Left renal cortex interstitium (tissue), 4 donors: ENCODE measurements around the gene PPP5C. TPM values are rescaled to one million over a fixed set of nuclear protein-coding genes. Genes with fewer than 3 reads are reported as not detected.
"Not testable (repeated sequence)": the region's sequence is repeated elsewhere in the genome, so short reads cannot be mapped to it uniquely, and the experiment has no call there.

Experiments
- DNase-seq, 4 donors: peaks; one replicate each; pipeline ENCODE4 v3.0.0-alpha.2; 2013; ENCODE audit warnings: low read depth in 4 of 4, low spot score in 2 of 4, missing footprints in 1 of 4
- polyA plus RNA-seq, 4 donors: library from polyadenylated mRNA; unstranded; fragments of 120-200 nt; gene quantifications; one replicate each; pipeline ENCODE4 v1.2.1, GENCODE V29; 2013; ENCODE audit not compliant: insufficient read length in 4 of 4

The PPP5C gene
- polyA plus RNA-seq, 4 donors = 92.2 to 116 (median 107) TPM

- DNase-seq = no peak
Measured at GRCh38 chr19:46357846-46358583, 11.1 kb downstream of the PPP5C start.

GRCh38 chr19:46361915-46362314, 15.0 kb downstream of the PPP5C start:
- DNase-seq = no peak

- no peak for DNase-seq
Measured at GRCh38 chr19:46364359-46364758, 17.5 kb downstream of the PPP5C start.

- no peak for DNase-seq
Measured at GRCh38 chr19:46365561-46365960, 18.7 kb downstream of the PPP5C start.

- no peak for DNase-seq
Measured at GRCh38 chr19:46366620-46367292, 19.9 kb downstream of the PPP5C start.

- peak in 1 of 4 donors; percentile 27 for DNase-seq
Measured at GRCh38 chr19:46367426-46367825, 20.5 kb downstream of the PPP5C start.

- no peak for DNase-seq
Measured at GRCh38 chr19:46368116-46368515, 21.2 kb downstream of the PPP5C start.

- no peak for DNase-seq
Measured at GRCh38 chr19:46369817-46370216, 22.9 kb downstream of the PPP5C start.

GRCh38 chr19:46371371-46371901, 24.5 kb downstream of the PPP5C start:
- DNase-seq = no peak

GRCh38 chr19:46372901-46373490, 26.1 kb downstream of the PPP5C start:
- DNase-seq = no peak

GRCh38 chr19:46373491-46374359, 26.8 kb downstream of the PPP5C start:
- no peak for DNase-seq

- no peak for DNase-seq
Measured at GRCh38 chr19:46374536-46375475, 27.9 kb downstream of the PPP5C start.

- DNase-seq = not testable (repeated sequence)
Measured at GRCh38 chr19:46375476-46376067, 28.7 kb downstream of the PPP5C start.

- DNase-seq = no peak
Measured at GRCh38 chr19:46376241-46377153, 29.6 kb downstream of the PPP5C start.

- no peak for DNase-seq
Measured at GRCh38 chr19:46378268-46378667, 31.4 kb downstream of the PPP5C start.

GRCh38 chr19:46380690-46381089, 33.8 kb downstream of the PPP5C start:
- no peak for DNase-seq

GRCh38 chr19:46381346-46381745, 34.5 kb downstream of the PPP5C start:
- no peak for DNase-seq

- no peak for DNase-seq
Measured at GRCh38 chr19:46381756-46382345, 35.0 kb downstream of the PPP5C start.
